Superior temporal gyrus (tissue), 1 donor: ENCODE results near the gene GNG10.
A peak's percentile ranks its signal among the peaks of the same experiment; 100 is the strongest.
"Not testable (repeated sequence)": the region's sequence is repeated elsewhere in the genome, so short reads cannot be mapped to it uniquely, and the experiment has no call there.

Experiments used
- DNase-seq: peaks from one replicate; pipeline ENCODE4 v3.0.0-alpha.2; 2016; ENCODE audit errors: extremely low spot score

GNG10 gene

DNA sequence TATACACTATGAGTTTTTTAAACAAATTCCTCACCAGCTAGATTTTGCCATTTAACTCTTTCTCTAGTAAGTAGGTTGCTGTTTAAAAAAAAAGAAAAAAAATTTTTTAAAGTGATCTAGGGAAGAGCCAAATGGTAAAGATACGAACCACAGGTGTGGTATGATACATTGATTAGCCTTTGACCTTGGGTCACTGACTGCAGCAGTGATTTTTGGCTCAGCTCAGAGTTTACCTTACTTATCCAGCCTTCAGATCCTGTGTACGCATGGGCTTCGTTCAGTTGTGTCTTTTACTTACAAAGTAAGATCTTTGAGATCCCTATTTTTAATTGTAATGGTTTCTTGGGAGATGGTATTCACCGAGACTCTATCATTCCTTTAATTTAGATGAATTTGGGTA lies 12.4 kb upstream of the GNG10 start:
- no peak for DNase-seq

DNA sequence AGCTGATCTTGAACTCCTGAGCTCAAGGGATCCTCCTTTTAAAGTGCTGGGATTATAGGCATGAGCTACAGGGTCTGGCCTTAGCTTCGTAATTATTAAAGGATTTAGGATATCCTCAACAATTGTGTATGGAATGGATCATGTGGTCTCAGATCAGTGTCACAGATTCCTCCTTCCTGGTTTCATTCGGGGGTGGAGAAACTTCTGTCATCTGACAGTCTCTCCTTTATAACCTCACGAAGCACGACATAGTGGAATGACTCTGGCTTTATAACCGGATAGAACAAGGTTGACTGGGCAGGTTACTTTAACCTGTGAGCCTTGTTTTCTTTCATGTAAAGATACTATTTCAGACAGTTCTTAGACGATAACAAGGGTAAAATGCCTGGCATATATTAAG lies 4.4 kb upstream of the GNG10 start:
- DNase-seq, result no peak

GRCh38 chr9:111658943-111659342 lies 2.5 kb upstream of the GNG10 start:
- no peak for DNase-seq

GRCh38 chr9:111659691-111660090 lies 1.7 kb upstream of the GNG10 start:
- DNase-seq, result no peak

DNA sequence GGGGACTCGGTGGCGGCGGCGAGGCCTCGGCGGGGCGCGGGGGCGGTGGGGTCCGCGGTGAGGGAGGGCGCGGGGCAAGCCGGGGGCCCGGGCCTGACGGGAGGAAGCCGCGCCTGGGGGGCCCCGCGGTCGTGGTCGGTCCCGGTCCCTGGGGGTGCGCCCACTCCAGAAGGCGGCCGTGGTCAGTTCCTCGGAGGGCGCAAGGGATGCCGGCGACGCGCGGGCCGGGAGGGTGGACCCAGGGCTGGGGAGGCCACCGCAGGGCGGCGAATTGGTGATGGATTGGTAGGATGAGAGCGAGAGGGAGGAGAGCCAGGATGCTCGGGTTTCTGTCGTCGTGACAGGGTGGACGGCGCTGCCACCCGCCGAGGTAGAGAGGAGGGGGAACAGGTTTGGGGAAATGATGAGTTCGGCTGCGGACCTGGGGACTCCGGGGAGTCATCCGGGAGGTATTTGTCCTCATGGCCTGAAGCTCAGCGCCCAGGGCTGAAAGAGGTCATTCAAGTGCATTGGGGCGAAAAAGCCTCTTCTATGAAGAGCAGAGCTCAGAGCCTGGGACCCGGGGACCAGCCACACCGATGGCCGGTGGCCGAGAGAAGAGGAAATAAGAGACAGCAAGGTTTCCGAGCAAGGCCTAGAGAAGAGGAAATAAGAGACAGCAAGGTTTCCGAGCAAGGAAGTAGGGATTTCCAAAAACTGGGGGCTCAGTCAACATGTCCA lies 557 bp downstream of the GNG10 start:
- DNase-seq, result peak; percentile 44

DNA sequence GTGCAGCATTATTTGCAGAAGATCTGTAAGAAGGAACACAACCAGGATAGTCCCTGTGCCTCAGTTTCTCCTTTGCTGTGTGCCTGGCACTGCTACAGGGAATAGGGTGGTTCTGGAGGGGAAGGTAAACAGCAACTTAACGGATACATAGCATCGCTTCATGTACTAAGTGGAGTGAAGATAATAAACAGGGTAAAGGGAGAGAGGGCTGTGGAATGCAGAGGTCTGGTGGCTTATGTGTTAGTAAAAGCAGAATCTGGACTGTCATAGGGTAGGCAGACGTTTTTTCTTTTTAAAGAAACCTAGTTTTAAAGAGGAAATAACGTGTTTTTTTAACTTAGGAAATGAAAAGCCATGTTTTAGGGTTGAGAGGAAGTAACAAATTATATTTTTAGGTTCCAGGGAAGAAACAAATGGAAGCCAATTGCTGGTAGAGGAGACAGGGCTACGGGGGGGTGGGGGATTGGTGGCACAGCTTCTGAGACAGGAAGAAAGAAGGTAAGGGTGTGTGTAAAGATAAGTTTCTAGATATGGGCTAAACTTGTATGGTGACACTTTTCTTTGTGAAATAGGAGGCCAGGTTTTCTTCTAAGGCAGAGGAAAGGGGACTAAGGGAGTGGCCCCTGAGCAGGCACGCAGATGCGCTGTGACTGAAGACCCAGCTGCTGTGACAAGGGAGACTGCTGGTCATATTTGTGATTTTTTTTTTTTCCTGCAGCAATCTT lies 1.3 kb downstream of the GNG10 start:
- DNase-seq, result no peak

GRCh38 chr9:111663301-111663823 lies 2.0 kb downstream of the GNG10 start:
- no peak for DNase-seq

DNA sequence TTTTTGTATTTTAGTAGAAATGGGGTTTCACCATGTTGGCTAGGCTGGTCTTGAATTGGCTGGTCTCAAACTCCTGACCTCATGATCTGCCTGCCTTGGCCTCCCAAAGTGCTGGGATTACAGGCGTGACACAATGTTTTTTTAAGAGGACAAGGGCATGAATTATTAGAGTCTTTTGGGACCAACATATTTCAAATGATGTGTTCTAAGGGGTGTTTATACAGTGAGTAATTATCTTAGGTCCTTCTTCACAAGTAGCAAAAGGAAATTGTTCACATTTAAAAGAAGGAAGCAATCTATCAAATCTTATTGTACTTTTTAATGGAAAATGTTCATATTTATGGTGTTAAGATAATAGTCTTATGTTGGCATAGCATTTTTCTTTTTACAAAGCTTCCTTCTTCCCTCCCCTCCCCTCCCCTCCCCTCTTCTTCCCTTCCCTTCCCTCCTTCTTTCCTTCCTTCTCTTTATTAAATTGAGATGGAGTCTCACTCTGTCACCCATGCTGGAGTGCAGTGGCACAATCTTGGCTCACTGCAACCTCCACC lies 6.7 kb downstream of the GNG10 start:
- DNase-seq, result no peak

GRCh38 chr9:111668601-111669000 lies 7.2 kb downstream of the GNG10 start:
- DNase-seq, result not testable (repeated sequence)

DNA sequence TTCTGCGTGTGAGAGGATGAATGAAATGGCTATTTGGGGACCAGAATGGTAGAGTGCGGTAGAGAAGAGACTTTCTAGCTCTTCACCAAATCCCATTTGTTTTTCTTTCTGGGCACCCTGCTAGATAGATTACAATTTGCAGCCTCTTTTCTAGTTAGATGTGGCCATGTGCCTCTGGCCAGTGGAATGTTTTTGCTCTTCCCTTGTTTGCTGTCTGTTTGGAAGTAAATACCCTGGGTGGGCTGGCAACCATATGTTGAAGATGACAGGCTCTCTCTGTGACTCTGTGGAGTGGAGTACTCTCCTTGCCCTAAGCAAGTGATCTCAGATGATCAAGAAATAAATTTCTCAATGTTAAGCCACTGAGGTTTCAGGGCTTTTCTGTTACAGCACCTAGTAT lies 12.9 kb downstream of the GNG10 start:
- DNase-seq, result no peak

DNA sequence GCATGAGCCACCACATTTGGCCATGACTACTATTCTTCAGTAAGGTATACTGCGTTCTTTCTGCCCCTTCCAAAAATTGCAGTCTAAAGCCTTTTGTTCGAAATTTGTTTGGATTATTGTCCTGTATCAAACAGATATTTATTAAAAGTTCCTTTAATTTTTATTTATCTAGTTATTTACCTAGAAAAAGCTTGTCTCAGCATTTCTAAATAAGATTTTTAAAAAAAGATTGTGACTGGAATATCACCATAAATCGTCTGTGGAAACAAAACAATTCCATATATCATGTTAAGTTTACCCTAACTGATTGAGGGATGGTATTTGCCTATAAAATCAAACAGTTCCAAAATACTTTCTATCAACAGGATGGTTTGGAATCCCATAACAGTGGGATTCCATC lies 14.7 kb downstream of the GNG10 start:
- DNase-seq, result no peak

DNA sequence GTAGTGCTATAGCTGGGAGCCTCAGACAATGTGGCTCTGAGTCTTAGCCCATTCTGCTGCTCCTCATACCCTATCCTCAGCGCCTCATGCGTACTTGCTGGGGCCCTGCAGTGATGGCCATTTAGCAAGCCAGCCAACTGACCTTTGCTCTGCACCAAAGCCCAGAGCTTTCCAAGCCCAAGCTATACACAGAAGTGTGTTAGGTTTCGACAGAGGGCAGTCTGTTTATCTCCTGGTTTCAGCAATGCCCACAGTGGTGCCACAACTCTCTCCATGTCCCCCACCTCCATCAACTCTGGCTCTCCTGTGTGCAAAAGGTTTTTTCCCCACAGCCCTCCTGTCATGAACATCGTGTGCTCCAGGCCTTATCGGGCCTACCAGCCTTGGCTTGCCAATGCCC lies 16.9 kb downstream of the GNG10 start:
- no peak for DNase-seq

- DNase-seq, result no peak
Measured at GRCh38 chr9:111679199-111679598, 17.8 kb downstream of the GNG10 start.

GRCh38 chr9:111683392-111683791 lies 22.0 kb downstream of the GNG10 start:
- DNase-seq, result no peak

DNA sequence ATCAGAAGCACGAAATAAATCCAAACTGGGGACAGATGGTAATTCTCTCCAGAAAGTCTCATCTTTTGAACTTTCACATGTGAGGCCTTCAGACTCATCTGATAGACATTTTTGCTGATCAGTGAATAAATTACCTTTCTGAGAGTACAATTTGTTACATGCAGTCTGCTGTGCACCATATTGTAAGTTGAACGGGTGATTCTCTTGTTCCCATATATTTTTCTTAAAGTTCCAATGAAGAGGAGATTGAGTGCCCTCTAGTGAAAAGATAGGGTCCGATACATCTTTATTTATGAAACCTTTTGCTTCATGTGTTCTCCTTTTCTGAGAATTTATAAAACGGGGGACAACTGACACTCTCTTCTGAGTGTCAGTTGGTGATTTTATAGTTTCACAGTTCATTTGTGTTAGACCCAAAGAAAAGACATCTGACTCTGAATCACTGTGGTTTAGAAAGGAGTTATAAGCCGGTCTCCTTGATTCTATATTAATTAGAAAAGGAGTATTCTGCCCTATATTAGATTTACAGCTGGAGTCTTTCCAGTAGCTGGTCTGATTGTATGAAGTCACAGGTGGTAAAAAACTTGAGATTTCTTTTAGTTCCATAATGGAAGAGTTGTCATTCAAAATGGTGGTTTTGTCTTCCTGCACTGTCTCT lies 30.4 kb downstream of the GNG10 start:
- peak; percentile 65 for DNase-seq

- DNase-seq, result no peak
Measured at GRCh38 chr9:111696796-111697195, 35.4 kb downstream of the GNG10 start.

- DNase-seq, result no peak
Measured at GRCh38 chr9:111700776-111701175, 39.4 kb downstream of the GNG10 start.

DNA sequence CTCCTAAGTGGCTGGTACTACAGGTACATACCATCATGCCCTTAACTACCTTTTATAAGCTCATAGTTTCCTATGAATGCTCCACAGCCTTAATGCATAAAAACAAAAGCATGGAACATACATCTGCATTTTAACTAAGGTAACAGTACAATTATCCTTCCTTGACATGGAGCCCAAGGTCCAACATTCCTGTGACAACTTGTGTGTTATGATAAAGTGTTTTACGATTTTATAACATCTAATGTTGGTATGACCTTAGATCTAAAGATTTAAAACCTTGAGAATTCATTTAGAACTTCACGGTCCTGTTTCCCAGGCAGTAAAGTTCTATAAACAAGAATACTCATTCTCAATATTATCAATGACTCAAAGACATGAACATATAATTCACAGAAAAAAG lies 43.1 kb downstream of the GNG10 start:
- DNase-seq, result no peak

GRCh38 chr9:111711548-111711947 lies 50.1 kb downstream of the GNG10 start:
- no peak for DNase-seq

GRCh38 chr9:111712369-111712768 lies 51.0 kb downstream of the GNG10 start:
- DNase-seq, result no peak

DNA sequence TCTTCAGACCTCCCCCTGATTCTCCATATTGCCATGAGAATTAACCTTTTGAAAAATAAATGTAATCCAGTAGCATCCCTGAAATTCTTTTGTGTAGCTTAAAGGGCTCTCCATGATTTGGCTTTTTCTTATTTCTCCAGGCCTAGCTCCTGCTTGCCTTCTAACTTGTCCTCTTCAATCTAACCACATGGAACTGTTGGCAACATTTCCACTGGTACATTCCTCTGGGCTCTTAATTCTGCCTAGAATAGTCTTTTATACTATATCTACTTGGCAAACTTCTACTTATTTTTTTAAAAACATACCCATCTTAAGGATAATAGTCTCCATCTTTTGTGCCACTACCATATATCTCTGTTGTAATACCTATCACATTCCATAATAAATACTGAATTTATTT lies 54.1 kb downstream of the GNG10 start:
- DNase-seq, result no peak

GRCh38 chr9:111719541-111719940 lies 58.1 kb downstream of the GNG10 start:
- no peak for DNase-seq
